GM12801 (cell line): ENCODE results near the gene CPEB1.

Experiments used
- CTCF ChIP-seq: IDR thresholded peaks from one replicate; pipeline ENCODE4 v1.5.1; 2011; ENCODE audit warnings: control low read depth; ENCODE audit not compliant: insufficient read length; ENCODE audit errors: extremely low read depth

Gene CPEB1

GRCh38 chr15:82602195-82602594, 45.0 kb downstream of the CPEB1 start:
- no peak for TF ChIP-seq CTCF

DNA sequence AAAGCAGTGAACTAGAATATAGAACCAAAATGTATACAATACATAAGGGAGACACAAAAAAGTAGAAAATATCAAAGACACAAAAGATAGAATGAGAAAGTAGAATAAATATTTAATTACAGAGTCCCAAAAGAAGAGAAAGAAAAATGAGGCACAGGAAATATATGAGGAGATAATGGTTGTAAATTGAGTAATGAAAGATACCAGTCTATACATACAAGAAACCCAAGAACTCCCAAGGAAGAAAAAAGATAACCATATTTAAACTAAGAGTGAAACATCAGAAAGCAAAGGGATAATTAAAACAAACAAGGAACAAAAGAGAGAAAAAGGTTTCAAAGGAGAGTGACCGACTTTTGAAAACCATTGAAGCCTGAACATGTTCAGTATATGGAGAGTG, 47.3 kb downstream of the CPEB1 start:
- TF ChIP-seq CTCF: no peak

GRCh38 chr15:82597815-82598214, 49.3 kb downstream of the CPEB1 start:
- no peak for TF ChIP-seq CTCF

- TF ChIP-seq CTCF: no peak
These were observed 51.4 kb downstream of the CPEB1 start for GRCh38 chr15:82595766-82596165.

- no peak for TF ChIP-seq CTCF
These were observed 52.0 kb downstream of the CPEB1 start for GRCh38 chr15:82595203-82595602.

- TF ChIP-seq CTCF: no peak
These were observed 59.4 kb downstream of the CPEB1 start for GRCh38 chr15:82587805-82588204.

- no peak for TF ChIP-seq CTCF
These were observed 62.1 kb downstream of the CPEB1 start for GRCh38 chr15:82585072-82585471.

DNA sequence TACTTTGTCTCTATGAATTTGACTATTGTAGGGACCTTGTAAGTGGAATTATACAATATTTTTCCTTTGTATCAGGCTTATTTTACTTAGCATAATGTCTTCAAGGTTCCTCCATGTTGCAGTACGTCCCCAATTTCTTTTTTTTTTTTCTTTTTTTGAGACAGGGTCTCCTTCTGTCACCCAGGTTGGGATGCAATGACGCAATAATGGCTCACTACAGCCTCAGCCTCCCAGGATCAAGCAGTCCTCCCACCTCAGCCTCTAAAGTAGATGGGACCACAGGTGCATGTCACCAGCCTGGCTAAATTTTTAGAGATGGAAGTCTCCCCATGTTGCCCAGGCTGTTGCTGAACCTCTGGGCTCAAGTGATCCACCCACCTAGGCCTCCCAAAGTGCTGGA, 66.5 kb downstream of the CPEB1 start:
- no peak for TF ChIP-seq CTCF
